NCI-H146 treated with DMSO at 0.1 percent for 48 hours (cell line): ENCODE data around the gene ALOX12.

Experiments used
- DNase-seq: peaks from one replicate; lab custom pipeline; 2025; ENCODE audit not compliant: unreplicated experiment; lab: John Stamatoyannopoulos, UW

The ALOX12 gene

GRCh38 chr17:7020894-7021664, 25.2 kb downstream of the ALOX12 start:
- no peak for DNase-seq

- peak; percentile 19 for DNase-seq
Observed at GRCh38 chr17:7021993-7022778, 26.3 kb downstream of the ALOX12 start.

DNA sequence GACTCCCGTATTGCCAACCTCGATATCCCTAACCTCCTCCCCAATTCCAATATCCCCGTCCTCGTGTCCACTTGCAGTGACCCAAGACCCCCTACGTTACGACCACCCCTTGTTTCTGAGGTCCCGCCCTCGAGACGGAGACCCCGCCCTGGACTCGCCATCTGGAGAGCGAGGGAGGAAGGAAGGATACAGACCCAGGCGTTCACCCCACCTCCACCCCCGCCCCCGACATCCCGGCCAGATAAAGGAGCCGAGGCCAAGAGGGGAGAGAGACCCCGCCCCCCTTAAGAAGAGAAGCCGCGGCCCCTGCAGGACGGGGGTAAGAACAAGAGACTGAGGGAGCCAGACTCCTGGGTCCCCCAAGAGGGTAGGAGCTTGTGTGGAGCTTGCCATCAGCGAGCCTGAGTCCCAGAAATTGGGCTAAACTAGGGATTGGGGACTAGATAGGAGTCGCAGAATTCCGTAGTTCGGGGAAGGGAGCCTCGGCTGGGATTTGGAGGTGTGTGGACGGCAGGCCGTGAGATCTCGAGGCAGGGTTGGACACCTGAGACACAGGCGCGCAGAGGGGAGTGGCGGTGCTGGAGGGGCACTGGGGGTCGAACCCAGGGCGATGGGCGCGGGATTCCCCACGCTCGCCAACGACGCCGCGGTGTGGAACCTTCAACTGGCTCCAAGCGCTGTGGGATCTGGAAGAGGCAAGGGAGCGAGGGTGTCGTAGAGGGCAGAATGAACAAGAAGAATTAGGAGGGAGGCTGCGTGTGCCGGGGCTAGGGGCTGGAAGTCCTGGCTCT, 27.1 kb downstream of the ALOX12 start, which contains the start of gene BCL6B:
TSS of gene BCL6B (plus strand) at position 270 of the 791 bp plus-strand sequence. CDS start 622 bp downstream, outside the sequence.
- no peak for DNase-seq

- no peak for DNase-seq
Observed at GRCh38 chr17:7023576-7024401, 27.9 kb downstream of the ALOX12 start.

- DNase-seq, result no peak
Observed at GRCh38 chr17:7024402-7024785, 28.5 kb downstream of the ALOX12 start.

- DNase-seq, result no peak
Observed at GRCh38 chr17:7025245-7025644, 29.4 kb downstream of the ALOX12 start.

GRCh38 chr17:7026471-7027115, 30.7 kb downstream of the ALOX12 start:
- DNase-seq, result no peak

DNA sequence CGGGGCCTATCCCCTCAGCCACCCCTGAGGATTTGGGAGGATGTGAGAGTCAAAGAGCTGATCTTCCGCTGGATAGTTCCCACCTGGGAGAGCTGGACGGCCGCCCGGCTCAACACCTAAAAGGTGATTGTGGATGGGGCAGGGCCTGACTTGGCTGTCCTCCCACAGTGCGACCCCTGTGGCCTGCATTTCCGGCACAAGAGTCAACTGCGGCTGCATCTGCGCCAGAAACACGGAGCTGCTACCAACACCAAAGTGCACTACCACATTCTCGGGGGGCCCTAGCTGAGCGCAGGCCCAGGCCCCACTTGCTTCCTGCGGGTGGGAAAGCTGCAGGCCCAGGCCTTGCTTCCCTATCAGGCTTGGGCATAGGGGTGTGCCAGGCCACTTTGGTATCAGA, 31.5 kb downstream of the ALOX12 start:
- DNase-seq, result no peak

GRCh38 chr17:7029096-7029495, 33.2 kb downstream of the ALOX12 start:
- DNase-seq, result no peak

- no peak for DNase-seq
Observed at GRCh38 chr17:7029659-7030058, 33.8 kb downstream of the ALOX12 start.

- DNase-seq, result no peak
Observed at GRCh38 chr17:7034955-7035590, 39.2 kb downstream of the ALOX12 start.

- DNase-seq, result peak; percentile 89
Observed at GRCh38 chr17:7035591-7036368, 39.9 kb downstream of the ALOX12 start, which contains the start of gene SLC16A13. Gene SLC16A13 (plus strand): TSS chr17:7036015. CDS start chr17:7036383, 368 bp downstream.

DNA sequence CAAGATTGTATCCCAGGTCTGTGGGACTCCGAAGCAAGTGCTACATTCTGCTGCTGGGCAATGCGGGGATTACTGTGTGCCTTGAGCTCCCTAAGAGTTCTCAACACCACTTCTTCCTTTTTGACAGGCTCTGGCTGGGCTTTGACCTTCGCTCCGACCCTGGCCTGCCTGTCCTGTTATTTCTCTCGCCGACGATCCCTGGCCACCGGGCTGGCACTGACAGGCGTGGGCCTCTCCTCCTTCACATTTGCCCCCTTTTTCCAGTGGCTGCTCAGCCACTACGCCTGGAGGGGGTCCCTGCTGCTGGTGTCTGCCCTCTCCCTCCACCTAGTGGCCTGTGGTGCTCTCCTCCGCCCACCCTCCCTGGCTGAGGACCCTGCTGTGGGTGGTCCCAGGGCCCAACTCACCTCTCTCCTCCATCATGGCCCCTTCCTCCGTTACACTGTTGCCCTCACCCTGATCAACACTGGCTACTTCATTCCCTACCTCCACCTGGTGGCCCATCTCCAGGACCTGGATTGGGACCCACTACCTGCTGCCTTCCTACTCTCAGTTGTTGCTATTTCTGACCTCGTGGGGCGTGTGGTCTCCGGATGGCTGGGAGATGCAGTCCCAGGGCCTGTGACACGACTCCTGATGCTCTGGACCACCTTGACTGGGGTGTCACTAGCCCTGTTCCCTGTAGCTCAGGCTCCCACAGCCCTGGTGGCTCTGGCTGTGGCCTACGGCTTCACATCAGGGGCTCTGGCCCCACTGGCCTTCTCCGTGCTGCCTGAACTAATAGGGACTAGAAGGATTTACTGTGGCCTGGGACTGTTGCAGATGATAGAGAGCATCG, 42.4 kb downstream of the ALOX12 start:
- no peak for DNase-seq

- DNase-seq, result no peak
Observed at GRCh38 chr17:7039832-7040231, 44.0 kb downstream of the ALOX12 start.

DNA sequence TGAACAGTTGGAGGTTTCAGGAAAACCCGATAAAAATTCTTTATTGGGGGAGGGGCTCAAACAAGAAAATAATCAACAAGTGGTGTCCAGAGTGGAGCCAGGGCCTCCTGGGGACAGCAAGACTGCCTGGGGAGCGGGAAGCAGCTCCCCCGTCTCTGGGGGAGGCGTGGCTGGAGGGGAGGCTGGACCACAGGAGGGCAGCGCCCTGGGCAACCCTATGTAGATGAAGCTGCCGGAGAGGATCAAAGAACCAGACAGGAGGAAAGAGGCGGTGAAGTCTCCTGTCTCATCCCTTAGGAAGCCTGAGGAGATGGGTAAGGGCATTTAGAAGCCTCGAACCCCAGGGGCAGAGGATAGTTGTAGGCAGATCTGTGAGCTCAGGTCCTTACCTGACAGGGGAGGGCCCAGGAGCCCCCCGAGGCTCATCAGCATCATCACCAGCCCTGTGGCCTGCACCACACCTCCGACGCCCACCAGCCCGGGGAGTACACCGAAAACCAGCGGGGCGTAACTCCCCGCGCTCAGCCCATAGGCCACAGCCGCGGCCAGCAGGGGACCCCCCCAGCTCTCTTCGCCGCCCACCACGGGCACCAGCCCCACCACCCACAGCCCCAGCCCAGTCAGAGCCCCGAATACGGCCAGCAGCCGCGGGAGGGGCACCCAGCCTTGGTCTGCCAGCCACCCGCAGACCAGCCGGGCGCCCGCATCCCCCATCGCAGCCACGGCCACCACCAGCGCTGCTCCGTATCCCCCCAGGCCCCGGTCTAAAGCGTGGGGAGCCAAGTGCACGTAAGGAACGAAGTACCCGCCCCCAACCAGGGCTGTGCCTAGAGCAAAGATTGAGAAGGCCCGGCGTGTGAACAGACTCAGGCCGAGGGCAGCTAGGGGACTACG, 46.0 kb downstream of the ALOX12 start:
- no peak for DNase-seq

DNA sequence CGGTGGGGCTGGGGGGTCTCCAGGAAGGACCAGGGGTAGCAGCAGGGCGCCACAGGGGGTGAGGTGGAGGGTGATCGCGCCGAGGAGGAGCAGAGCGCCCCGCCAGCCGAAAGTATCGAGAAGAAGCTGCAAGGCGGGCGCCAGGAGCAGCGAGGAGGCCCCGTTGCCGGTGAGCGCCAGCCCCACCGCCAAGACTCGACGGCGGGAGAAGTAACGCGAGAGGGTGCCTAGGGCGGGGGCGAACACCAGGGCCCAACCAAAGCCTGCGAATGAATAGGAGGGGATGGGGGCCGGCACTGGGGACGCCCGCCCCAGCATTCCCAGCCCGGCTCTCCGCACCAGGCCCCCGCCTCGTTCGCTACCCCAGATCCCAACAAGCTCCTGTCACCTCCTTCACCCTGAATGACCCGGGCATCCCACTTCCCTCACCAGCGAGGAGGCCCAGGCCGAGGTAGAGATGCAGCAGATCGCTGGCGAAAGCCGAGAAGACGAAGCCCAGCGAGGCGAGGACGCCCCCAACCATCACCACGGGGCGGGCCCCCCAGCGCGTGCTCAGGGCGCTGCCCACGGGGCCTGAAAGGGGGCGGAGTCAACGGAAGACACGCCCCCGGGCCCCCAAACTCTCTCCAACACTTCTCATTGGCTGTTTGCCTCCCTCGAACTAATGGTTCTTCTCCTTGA, 46.8 kb downstream of the ALOX12 start:
- DNase-seq, result no peak
